GM19324 (cell line): ENCODE data around the gene LAMTOR1.

Experiments
- ATAC-seq: cut with Tn5 transposase; IDR thresholded peaks from one replicate; pipeline ENCODE4 v1.9.1; 2021; ENCODE audit warnings: mild to moderate bottlenecking, moderate library complexity; ENCODE audit not compliant: unreplicated experiment, low FRiP score

Gene LAMTOR1

DNA sequence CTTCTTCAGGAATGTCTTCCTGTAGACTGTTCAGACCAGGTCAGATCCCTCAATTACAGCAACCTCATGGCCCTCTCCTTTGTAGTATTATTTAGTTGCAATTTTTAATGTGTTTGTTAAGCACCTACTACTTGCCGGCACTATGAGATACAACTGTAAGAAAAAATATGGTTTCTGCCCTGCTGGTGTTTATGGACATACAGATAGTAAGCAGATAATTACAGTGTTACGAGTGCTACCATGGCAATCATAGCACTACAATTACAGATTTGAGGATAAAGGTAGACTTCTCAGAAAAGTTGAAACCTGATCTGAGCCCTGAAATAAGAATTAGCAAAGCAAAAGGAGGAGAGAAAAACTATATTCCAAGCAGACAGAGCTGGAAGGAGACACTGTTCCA is 19.7 kb downstream of the LAMTOR1 start:
- no peak for ATAC-seq

DNA sequence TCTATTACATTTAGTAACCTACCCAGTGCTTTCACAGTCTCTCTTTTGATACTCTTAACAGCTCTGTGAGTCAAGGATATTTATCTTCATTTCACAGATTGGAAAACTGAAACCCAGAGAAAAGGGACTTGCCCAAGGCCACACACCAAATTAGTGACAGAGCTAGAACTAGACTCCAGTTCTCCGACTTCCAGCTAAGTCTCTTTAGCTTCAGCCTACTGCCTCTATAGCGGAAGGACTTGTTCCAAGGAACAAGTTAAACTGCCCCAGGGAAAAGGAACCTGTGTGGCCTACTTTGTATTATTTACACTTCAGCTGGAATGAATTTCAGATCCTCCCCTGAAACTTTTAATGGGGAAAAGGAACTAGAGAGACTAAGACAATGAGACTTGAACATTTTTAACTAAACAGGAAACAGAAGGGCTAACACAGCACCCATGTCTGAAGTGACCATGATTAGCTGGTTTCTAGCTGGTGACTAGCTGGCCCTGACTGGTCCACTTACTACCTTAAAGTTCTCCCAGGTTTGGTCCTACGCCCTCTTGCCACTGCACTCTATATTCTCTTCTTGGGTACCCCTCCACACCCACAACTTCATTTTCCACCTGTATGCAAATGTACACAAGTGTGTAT is 21.2 kb downstream of the LAMTOR1 start:
- ATAC-seq = no peak

DNA sequence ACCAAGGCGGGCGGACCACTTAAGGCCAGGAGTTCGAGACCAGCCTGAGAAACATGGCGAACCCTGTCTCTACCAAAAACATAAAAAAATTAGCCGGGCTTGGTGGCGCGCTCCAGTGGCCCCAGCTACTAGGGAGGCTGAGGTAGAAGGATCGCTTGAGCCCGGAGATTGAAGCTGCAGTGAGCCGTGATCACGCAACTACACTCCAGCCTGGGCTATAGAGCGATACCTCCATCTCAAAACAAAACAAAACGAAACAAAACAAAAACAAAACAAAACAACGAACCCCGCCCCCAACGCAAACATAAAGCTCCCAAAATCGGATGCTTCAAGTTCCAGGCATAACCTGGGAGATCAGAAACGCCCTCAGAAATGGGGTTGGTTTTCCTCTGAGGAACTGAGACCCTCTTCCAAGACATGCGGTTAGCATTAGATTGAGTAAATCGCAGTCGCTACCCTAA is 21.9 kb downstream of the LAMTOR1 start:
- no peak for ATAC-seq

DNA sequence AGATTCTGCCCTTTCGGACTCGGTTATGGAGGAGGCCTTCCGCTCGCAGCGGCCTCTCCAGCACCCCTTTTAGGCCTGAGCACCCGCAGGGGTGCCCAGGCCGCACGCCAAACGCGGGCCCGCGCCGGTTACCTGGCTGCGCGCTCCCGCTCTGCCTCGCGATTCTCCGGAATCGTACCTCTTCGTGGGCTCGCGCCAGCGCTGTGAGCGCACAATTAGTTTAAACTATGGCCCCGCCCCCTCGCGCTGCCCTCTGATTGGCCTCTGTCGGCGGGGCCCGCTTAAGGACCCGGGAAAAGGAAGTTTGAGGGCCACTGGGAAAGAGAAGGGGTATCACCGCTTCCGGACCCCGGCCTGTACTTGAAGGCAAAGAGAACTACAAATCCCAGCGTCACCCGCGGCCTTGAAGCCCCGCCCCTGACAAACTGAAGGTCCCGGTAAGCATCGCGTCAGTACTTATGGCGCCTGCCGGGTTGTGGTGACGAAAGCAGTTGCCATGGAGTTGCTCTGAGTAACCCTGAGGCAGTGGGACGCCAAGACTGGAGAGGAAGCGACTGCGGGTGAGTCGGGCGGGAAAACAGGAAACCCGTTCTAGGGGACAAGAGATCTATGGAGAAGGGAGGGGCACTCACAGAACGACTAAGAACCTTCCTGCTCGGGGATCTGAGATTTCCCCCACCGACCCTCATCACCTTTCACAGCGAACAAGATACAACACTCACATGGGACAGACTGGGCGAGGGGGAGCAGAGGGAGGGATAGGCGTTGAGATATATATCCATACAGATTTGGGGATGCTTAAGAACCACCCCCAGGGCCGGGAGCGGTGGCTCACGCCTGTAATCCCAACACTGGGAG is 22.5 kb downstream of the LAMTOR1 start, which contains the start of the genes LRRC51 and NUMA1:
Gene LRRC51 (plus strand): TSS at position 525 of the 858 bp plus-strand sequence. CDS start 8,234 bp downstream, outside the sequence.
Gene NUMA1 (minus strand): TSS at position 217 of the 858 bp plus-strand sequence. CDS start 44,599 bp downstream, outside the sequence.
- ATAC-seq = peak; percentile 96

DNA sequence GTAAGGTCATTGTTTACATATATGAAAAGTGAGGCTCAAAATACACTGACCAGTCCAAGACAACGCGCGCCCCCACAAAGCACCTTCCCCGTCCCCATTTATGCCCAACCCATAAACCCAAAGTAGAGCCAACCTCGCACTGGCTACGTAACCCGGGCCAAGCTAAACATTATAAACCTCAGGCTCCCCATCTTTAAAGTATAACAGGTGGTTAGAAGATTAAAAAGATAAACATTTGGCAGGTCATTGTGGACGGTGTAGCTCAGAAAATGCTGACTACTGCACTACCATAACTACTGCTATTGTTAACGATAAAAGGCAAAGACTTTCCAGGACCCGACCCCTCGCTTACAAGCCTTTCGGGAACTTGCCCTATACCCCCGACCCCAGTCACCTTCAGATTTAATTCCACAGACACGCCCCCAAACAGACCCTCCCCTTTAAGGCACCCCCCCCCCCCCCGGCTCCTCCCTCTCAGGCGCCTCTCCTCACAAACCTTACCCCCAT is 23.2 kb downstream of the LAMTOR1 start:
- ATAC-seq = no peak

DNA sequence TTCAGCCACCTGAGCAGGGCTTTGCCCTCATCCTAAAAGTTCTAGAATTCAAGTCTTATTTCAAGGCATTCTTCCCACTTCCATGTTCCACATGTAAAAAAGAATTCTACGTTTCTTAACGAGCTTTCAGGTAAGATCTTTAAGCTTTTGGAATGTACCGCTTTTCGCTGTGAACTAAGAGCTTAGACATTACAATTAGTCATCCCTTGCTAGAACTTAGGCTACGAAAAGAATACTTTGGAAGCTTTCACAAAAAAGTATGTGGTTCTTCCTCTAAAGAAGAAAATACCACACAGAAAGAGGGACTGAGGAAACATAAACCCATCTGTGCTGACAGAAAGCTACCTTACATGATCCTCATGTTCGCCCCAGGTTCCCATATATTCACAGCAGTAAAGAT is 24.6 kb downstream of the LAMTOR1 start:
- no peak for ATAC-seq

DNA sequence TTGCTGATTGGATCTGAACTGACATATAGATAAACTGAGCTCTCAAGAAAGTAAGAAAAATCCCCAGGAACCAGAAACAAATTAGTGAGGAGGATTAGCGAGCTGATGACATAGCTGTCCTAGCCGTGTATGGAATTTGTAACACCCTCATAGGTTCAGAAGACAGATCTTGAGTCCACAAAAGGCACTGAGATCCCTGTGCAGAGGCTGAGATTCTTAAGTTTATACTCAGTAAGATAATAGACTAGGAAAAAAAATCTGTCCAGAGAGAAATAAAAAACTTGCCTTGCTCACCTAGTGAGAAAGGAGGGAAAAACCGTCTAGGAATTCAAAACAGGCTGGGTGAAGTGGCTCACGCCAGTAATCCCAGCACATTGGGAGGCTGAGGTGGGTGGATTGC is 27.3 kb downstream of the LAMTOR1 start:
- ATAC-seq = no peak

DNA sequence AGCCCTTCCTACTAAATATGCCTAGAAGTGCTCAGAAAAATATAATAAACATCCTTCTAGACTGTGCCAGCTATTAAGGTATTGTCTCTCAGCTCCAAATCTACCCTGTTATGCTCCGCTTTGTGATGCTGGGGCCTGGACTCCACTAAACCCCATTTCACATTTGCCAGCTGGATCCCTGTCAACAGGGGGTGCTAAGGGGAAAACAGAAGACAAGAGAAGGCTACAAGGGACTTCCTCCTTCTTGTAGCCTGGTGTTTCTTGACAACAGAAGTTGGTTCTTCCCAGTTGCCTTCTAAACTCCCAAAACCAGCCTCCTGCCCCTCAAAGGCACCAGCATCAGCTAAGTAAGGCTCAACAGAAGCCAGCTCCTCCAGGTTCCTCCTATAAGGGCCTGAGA is 28.0 kb downstream of the LAMTOR1 start:
- no peak for ATAC-seq

DNA sequence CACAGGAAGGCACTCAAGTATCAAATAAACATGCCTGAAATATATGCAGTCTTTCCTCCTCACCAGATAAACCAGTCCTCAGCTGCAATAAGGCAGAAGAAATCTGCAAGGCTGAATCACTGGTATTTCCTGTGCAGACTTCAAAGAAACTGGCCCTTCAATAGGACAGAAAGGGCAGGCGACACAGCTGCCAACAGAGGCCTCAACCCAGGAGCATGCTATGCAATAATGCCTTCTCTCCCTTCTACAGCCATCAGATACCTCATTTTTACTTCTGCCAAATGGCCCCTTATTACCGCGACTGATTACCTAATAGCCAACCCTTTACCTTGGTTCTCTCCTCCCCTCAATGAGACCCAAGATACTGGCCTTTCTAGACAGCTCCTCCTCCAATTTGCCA is 30.7 kb downstream of the LAMTOR1 start:
- ATAC-seq = no peak

DNA sequence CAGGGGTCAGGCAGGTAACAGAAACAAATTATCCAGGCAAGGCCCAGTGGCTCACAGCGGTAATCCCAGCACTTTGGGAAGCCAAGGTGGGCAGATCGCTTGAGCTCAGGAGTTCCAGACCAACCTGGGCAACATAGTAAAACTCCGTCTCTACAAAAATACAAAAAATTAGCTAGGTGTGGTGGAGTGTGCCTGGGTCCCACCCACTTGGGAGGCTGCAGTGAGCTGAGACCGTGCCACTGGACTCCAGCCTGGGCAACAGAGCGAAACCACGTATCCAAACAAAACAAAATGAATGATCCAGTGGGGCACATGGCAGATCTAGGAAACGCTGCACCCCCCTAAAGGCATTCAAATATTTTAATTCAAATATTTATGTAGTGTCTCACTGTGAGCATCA is 32.6 kb downstream of the LAMTOR1 start:
- ATAC-seq = no peak

DNA sequence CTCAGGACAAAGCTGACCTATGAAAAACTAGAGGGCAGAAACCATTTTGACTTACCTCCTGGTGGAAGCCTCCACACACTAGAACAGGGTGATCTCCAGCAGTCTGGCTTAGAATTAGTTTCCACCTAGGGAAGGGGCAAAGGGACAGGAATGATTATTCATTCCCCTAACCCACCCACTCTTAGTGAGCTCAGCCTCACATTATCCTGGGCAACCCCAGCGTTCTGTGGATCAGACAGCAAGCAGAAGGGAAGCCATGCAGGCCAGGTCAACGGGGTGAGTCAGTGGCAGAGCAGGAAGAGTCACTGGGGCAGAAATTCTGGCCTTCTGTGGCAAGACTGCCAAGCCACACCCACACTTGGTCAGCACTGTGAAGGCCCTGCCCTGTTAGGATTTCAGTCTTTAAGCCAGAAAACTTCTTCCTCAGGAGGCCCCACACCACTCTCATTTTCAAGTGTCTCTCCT is 33.3 kb downstream of the LAMTOR1 start:
- ATAC-seq = no peak

DNA sequence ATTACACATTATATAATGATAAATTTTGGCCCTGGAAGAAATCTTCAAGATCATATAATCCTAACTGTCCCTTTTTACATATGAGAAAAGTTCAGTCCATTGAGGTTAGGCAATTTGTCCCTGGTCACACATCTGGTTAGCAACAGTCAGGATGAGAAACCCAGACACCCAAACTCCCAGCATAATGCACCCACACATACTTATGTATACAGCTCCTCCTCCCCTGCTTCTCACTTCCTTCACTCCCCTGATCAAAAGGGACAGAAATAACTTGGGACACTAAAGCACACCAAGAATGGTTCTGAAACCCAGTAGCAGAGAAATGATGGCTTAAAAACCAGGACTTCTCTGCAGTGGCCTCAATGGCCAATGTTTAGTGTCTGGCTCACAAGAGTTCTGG is 33.9 kb downstream of the LAMTOR1 start:
- no peak for ATAC-seq

DNA sequence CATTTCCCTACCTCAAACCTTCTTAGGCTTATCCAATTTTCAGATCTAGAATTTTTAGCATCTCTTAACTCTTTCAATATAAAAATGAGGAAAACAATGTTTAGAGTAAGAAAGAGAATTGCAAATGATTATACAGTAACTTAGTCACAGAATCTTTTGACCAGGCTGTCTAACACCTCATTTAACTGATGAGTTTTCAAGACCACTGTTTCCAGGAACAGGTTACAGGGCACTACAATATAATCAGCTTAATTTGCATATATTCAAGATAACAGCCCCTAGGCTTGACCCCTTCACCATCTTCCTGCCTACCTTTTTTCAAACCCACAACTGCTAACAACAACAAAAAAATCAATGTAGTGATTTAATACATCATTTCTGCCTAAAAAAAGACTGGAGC is 35.4 kb downstream of the LAMTOR1 start:
- ATAC-seq = no peak

DNA sequence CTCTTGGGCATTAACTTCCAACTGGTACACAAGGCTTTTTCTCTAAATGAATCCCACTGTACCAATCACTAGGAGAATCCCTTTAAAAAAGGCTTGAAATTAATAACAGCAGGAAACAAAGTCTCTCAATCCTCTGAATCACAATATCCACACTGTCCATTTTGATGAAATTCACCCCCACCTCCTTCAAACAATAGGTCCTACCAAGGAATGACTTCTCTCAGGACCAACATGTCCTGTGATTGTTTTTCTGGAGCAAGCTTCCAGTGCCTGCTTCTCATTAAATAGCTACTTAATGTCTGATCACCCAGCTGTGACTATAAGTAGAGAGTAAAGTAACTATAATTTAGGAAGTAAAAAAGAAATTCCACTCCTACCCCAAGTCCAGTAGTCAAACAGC is 35.8 kb downstream of the LAMTOR1 start:
- ATAC-seq = no peak

DNA sequence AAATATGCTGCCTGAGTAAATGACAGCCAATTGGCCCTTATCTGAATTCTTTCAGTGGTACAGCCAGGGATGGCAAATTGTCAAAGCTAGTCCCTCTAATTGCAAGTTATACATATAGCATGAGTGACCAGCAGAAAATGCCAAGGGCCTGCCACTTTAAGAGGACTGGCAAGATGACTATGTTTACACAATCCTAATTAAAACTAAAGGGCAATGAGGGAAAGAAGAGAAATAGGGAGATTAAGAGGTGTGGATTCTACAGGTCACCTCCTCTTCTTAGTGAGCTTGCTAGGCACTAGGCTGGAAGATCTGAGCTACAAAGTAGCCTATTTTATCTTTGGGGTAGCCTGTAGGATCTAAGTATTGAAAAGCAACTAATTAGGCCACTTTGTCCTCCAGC is 36.2 kb downstream of the LAMTOR1 start:
- no peak for ATAC-seq

DNA sequence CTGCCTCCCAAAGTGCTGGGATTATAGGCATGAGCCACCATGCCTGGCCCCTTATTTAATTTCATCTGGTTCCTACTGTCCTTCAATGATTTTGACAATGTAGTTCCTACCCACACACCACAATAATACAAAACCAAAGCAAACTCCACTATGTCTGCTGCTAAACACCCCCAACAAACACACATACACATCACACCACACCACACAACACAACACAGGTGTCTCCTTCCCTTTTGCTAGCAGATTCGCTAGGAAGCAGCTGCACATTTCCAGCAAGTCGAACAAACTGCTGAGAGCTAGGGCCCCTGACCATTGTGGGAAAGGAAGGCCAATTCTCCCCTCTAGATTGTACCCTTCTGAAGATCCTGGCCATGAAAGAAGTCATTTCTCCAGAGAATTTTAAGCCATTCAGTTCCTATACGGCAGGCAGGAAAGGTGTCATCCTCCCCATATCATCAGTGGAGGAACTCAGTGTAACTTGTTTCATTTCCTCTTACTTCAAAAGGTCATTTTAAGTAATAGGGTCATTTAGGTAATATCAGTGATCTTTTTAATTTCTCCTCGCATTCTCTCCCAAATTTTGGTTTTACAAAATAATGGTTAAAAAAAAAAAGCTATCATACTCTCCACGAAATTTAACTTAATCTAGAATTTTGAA is 41.2 kb downstream of the LAMTOR1 start:
- no peak for ATAC-seq

DNA sequence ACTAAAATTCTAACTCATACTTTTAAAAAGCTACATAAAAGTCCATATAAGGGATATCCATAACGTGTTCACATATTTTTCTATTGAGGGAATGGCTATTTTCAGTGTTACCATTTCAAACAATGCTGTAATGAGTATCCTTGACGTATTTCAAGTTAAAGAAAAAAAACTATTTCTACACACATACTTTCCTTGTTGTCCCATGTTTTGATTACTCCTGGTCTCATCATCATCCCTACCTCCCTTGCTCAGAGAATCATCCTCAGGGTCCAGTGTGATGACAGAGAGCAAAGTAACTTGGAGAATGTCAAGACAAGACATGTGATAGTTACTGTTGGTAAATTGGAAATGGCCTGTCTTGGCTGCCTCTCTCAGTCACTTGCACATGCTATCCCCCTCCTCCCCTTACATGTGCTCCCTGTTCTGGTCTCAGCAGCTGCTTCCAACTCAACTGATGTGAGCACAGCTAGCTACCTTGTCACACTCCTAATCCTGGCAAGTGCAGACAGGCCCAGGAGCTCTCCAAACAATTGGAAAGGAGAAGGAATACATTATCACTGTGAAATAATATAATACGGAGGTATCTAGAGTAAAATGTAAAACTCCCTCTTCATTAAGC is 44.6 kb downstream of the LAMTOR1 start:
- ATAC-seq = no peak

DNA sequence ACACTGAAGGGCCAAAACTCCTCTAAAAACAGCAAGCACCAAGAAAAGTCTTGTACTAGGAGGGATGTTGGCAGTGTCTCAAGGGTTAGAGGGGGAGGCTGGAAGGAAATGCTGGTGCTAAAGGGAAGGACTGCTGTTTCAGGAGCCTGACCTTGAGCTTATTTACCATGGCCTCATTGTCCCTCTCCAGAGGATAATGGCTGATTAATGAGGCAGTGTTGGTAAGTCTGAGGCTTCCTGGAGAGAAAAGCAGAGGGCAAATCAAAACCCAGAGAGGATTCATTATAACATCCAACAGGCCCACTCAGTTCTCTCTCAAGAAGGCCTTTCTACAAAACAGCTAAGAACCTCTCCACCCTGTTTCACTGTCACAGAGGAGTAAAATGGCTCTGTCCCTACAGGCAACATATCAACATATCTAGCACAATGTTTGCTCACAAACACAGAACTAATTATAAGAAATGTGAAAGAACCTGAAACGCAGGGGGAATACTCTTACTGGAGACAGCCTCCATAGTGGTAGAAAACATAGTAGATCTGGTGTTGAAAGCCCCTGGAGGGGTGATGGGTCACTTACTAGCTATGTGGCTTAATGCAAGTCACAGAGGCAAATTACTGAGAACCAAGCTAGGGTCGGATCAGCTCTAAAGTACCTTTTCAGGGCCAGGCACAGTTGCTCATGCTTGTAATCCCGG is 54.2 kb downstream of the LAMTOR1 start:
- ATAC-seq = no peak
